Measurements from ENCODE around the gene BCORL1. TPM values are rescaled to one million over a fixed set of nuclear protein-coding genes. Genes with fewer than 3 reads are reported as not detected.

BCORL1 gene
- total and polyA plus RNA-seq, 2 of the 8 experiments (the other 6 are each of a cell fraction or from before 2014, with no cell fraction given), result 1.4 to 6.2 TPM

DNA sequence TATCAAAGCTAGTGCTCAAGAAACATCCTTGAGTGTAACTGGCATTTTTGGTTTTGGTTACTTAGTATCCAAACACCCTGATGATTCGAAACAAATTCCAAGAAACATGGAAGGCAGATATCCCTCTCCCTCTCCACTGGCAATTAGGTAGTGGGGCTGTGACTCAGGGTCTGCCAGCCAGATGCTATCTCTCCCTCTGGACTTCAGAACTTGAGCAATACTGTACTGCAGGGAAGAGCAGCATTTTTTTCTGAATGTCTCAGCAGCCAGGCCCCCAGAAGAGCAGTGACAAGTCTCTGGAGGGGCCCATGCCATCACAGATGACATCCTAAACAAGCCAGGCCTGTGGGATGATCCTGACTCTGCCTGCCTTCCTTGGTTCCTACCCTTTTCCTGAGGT lies 37.3 kb upstream of the BCORL1 start:
- Histone ChIP-seq H3K4me3 (ENCODE audit: extremely low read depth in 1 of 4, insufficient read depth in 2 of 4, low read depth in 3 of 4, low read length in 4 of 4) (no peak overlapping the region), H3K27me3 (replicated peaks in 1 of 4; ENCODE audit: control insufficient read depth in 3 of 4, extremely low read depth in 1 of 4, insufficient read depth in 3 of 4, low read length in 3 of 4) (peaks cover 0 to 3% (median 0%) of the 10 kb centered on the region in 4 experiments; a peak in 2 of 7 replicates), H2BK5ac (ENCODE audit: low read depth, low read length) (no peak overlapping the region), H4K8ac (ENCODE audit: extremely low read depth, insufficient read depth, low read length) (no peak overlapping the region), H3K27ac (ENCODE audit: low read depth, low read length) (no peak overlapping the region), H4K91ac (replicated peaks; ENCODE audit: insufficient read length, low read length) (no peak overlapping the region), H3K4ac (replicated peaks; ENCODE audit: insufficient read length, low read depth, low read length) (no peak overlapping the region), H2AFZ (ENCODE audit: low read length) (no peak overlapping the region), H3K56ac (replicated peaks; ENCODE audit: insufficient read length, low read depth, low read length) (no peak overlapping the region), H2AK5ac (ENCODE audit: low read depth, low read length) (no peak overlapping the region), H4K5ac (ENCODE audit: insufficient read length, low read depth, low read length) (no peak overlapping the region), H3K14ac (ENCODE audit: insufficient read length) (no peak overlapping the region), H2BK15ac (ENCODE audit: low read length) (no peak overlapping the region), H2BK120ac (replicated peaks; ENCODE audit: low read depth, low read length) (no peak overlapping the region), H3K9me3 (ENCODE audit: insufficient read depth in 2 of 2, low read depth in 1 of 2, low read length in 1 of 2) (no peaks in the 10 kb centered on the region), H4K20me1 (replicated peaks in 1 of 2; ENCODE audit: control insufficient read depth in 1 of 2, insufficient read depth in 2 of 2, low read length in 2 of 2) (no peaks in the 10 kb centered on the region), H2BK12ac (ENCODE audit: low read depth, low read length) (no peak overlapping the region), H3K4me2 (ENCODE audit: insufficient read depth in 1 of 2, low read depth in 2 of 2, low read length in 2 of 2) (no peak overlapping the region), H3K4me1 (replicated peaks in 1 of 4; ENCODE audit: control insufficient read depth in 3 of 4, insufficient read depth in 4 of 4, low read length in 3 of 4) (no peaks in the 10 kb centered on the region), H3K9ac (replicated peaks in 1 of 4; ENCODE audit: extremely low read depth in 1 of 4, low read depth in 3 of 4, low read length in 3 of 4) (no peak overlapping the region), H3K79me1 (ENCODE audit: low read depth, low read length) (no peaks in the 10 kb centered on the region), H3K18ac (ENCODE audit: extremely low read depth, low read length) (no peak overlapping the region), H3K79me2 (ENCODE audit: control insufficient read depth in 1 of 2, insufficient read depth in 2 of 2, low read length in 2 of 2) (no peaks in the 10 kb centered on the region), H2BK20ac (ENCODE audit: low read length) (no peak overlapping the region), H3K36me3 (ENCODE audit: control insufficient read depth in 2 of 4, insufficient read depth in 4 of 4, low read length in 3 of 4) (no peaks in the 10 kb centered on the region), H3K23me2 (ENCODE audit: low read depth, low read length) (no peaks in the 10 kb centered on the region), H3K23ac (ENCODE audit: insufficient read length) (no peak overlapping the region)
- ChIA-PET CTCF (ENCODE audit: partially characterized antibody) (interaction anchor here (0.6 kb wide), 1 partner anchor 109 kb away, joined by 3 read pairs; no protein-coding TSS in a partner anchor), POLR2A (ENCODE audit: partially characterized antibody) (no interaction called here)
- FAIRE-seq (no peak), DNase-seq (ENCODE audit: low read depth in 1 of 2, low spot score in 2 of 2) (no peak)
- 78% methylated on average over 1 of the region's 1 CpG; no CpG with 5 or more reads in 1 of the 2 experiments for WGBS, 2 experiments (ENCODE audit: extremely low coverage in 1 of 2, insufficient coverage in 1 of 2, insufficient read length in 1 of 2, insufficient replicate concordance in 2 of 2, low coverage in 1 of 2, low lambda C conversion rate in 2 of 2, missing lambda C conversion rate in 1 of 2)
- TF ChIP-seq, protein P1, sequence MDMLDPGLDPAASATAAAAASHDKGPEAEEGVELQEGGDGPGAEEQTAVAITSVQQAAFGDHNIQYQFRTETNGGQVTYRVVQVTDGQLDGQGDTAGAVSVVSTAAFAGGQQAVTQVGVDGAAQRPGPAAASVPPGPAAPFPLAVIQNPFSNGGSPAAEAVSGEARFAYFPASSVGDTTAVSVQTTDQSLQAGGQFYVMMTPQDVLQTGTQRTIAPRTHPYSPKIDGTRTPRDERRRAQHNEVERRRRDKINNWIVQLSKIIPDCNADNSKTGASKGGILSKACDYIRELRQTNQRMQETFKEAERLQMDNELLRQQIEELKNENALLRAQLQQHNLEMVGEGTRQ (IDR thresholded peaks at IDR 0.05; ENCODE audit: low read length), result no peak
- no peak for TF ChIP-seq SRF (IDR thresholded peaks at IDR 0.05; ENCODE audit: low read depth, low read length)
- no peak for TF ChIP-seq GABPA (IDR thresholded peaks at IDR 0.05; ENCODE audit: borderline replicate concordance, insufficient read depth, low read length)
- no peak for TF ChIP-seq CTBP2 (IDR thresholded peaks at IDR 0.05; ENCODE audit: borderline replicate concordance, insufficient read depth, insufficient read length, low read length)
- no peak for TF ChIP-seq SP2 (IDR thresholded peaks at IDR 0.05; ENCODE audit: low read length)
- no peak for TF ChIP-seq SUZ12 (IDR thresholded peaks at IDR 0.05; ENCODE audit: low read length)
- TF ChIP-seq BRCA1 (IDR thresholded peaks at IDR 0.05; ENCODE audit: low read depth, low read length), result no peak
